HEK293 (cell line): ENCODE results near the gene NEO1.

Source experiments
- CTCF ChIA-PET: fragments of 350-600 bp; formaldehyde crosslinking; extraction: SDS; loops from one replicate; lab custom pipeline; 2021; ENCODE audit warnings: antibody characterized with exemption; lab: Yijun Ruan, JAX
- POLR2A ChIA-PET: fragments of 300-600 bp; formaldehyde crosslinking; extraction: SDS; loops from one replicate; lab custom pipeline; 2020; ENCODE audit warnings: antibody characterized with exemption, inconsistent platforms; lab: Yijun Ruan, JAX
- H3K27ac ChIP-seq: fragments of 200-500 bp; sonication (Bioruptor generic); 2 replicates; pipeline ENCODE4 v1.5.1; 2014; ENCODE audit warnings: low read depth, low read length, control low read depth, inconsistent platforms; ENCODE audit errors: extremely low read depth
- H3K36me3 ChIP-seq, 2 experiments: fragments of 200-500 bp in 1 of 2; sonication (Bioruptor generic) in 1 of 2; 1 replicate in 1 of 2; 2 replicates in 1 of 2; pipeline ENCODE4 v1.5.1; 2014 to 2017; ENCODE audit warnings: inconsistent platforms in 2 of 2, low read length in 2 of 2; ENCODE audit not compliant: control insufficient read depth in 2 of 2, insufficient read depth in 1 of 2
- H3K4me1 ChIP-seq: fragments of 200-500 bp; sonication (Bioruptor generic); 2 replicates; pipeline ENCODE4 v1.5.1; 2014; ENCODE audit warnings: mild to moderate bottlenecking, low read length, inconsistent platforms; ENCODE audit not compliant: control insufficient read depth, insufficient read depth
- H3K4me3 ChIP-seq: 2 replicates; pipeline ENCODE4 v1.5.1; 2011; ENCODE audit warnings: low read depth, mild to moderate bottlenecking, control low read depth, low read length, moderate library complexity
- H3K9me3 ChIP-seq: fragments of 200-500 bp; sonication (Bioruptor generic); 2 replicates; pipeline ENCODE4 v1.5.1; 2014; ENCODE audit warnings: low read depth, low read length, inconsistent platforms; ENCODE audit not compliant: control insufficient read depth, insufficient read depth
- BCL11A ChIP-seq: fragments of 450-650 bp; formaldehyde crosslinking; IDR thresholded peaks from 2 replicates; pipeline ENCODE4 v1.5.1; 2016; ENCODE audit warnings: low read depth, missing biosample characterization, missing genetic modification characterization
- GFI1B ChIP-seq: fragments of 450-650 bp; formaldehyde crosslinking; IDR thresholded peaks from 2 replicates; pipeline ENCODE4 v1.5.1; 2016; ENCODE audit warnings: missing biosample characterization, missing genetic modification characterization
- KLF7 ChIP-seq: fragments of 450-650 bp; formaldehyde crosslinking; IDR thresholded peaks from 2 replicates; pipeline ENCODE4 v1.5.1; 2016; ENCODE audit warnings: missing biosample characterization, missing genetic modification characterization, borderline replicate concordance
- KLF9 ChIP-seq: fragments of 450-650 bp; formaldehyde crosslinking; IDR thresholded peaks from 2 replicates; pipeline ENCODE4 v1.5.1; 2016; ENCODE audit warnings: missing biosample characterization, missing genetic modification characterization, low read depth
- MYNN ChIP-seq: fragments of 450-650 bp; formaldehyde crosslinking; IDR thresholded peaks from 2 replicates; pipeline ENCODE4 v1.5.1; 2016; ENCODE audit warnings: missing biosample characterization, missing genetic modification characterization, borderline replicate concordance
- SALL2 ChIP-seq: fragments of 450-650 bp; formaldehyde crosslinking; IDR thresholded peaks from 2 replicates; pipeline ENCODE4 v1.5.0; 2017; ENCODE audit warnings: missing biosample characterization, mild to moderate bottlenecking, missing genetic modification characterization, borderline replicate concordance
- SP7 ChIP-seq: fragments of 450-650 bp; formaldehyde crosslinking; IDR thresholded peaks from 2 replicates; pipeline ENCODE4 v1.5.1; 2016; ENCODE audit warnings: missing biosample characterization, missing genetic modification characterization
- ZNF10 ChIP-seq: fragments of 450-650 bp; formaldehyde crosslinking; IDR thresholded peaks from 2 replicates; pipeline ENCODE4 v1.5.1; 2017; ENCODE audit warnings: missing biosample characterization, missing genetic modification characterization
- ZNF157 ChIP-seq: fragments of 450-650 bp; formaldehyde crosslinking; IDR thresholded peaks from 2 replicates; pipeline ENCODE4 v1.5.1; 2016; ENCODE audit warnings: missing biosample characterization, missing genetic modification characterization
- ZNF174 ChIP-seq: fragments of 450-650 bp; formaldehyde crosslinking; IDR thresholded peaks from 2 replicates; pipeline ENCODE4 v1.5.0; 2017; ENCODE audit warnings: missing biosample characterization, mild to moderate bottlenecking, missing genetic modification characterization
- ZNF175 ChIP-seq: fragments of 450-650 bp; formaldehyde crosslinking; IDR thresholded peaks from 2 replicates; pipeline ENCODE4 v1.5.1; 2016; ENCODE audit warnings: missing biosample characterization, missing genetic modification characterization
- ZNF19 ChIP-seq: fragments of 450-650 bp; formaldehyde crosslinking; IDR thresholded peaks from 2 replicates; pipeline ENCODE4; 2016; ENCODE audit warnings: missing biosample characterization, missing genetic modification characterization, low read depth
- ZNF202 ChIP-seq: fragments of 450-650 bp; formaldehyde crosslinking; IDR thresholded peaks from 2 replicates; pipeline ENCODE4 v1.5.1; 2016; ENCODE audit warnings: missing biosample characterization, missing genetic modification characterization, borderline replicate concordance
- ZNF223 ChIP-seq: fragments of 450-650 bp; formaldehyde crosslinking; IDR thresholded peaks from 2 replicates; pipeline ENCODE4 v1.5.1; 2016; ENCODE audit warnings: missing biosample characterization, missing genetic modification characterization
- ZNF311 ChIP-seq: fragments of 450-650 bp; formaldehyde crosslinking; IDR thresholded peaks from 2 replicates; pipeline ENCODE4 v1.5.1; 2017; ENCODE audit warnings: missing biosample characterization, missing genetic modification characterization, borderline replicate concordance
- ZNF398 ChIP-seq: fragments of 450-650 bp; formaldehyde crosslinking; IDR thresholded peaks from 2 replicates; pipeline ENCODE4 v1.5.1; 2017; ENCODE audit warnings: missing biosample characterization, missing genetic modification characterization
- ZNF416 ChIP-seq: fragments of 450-650 bp; formaldehyde crosslinking; IDR thresholded peaks from 2 replicates; pipeline ENCODE4 v1.5.1; 2016; ENCODE audit warnings: missing biosample characterization, missing genetic modification characterization
- ZNF514 ChIP-seq: fragments of 450-650 bp; formaldehyde crosslinking; IDR thresholded peaks from 2 replicates; pipeline ENCODE4 v1.5.1; 2016; ENCODE audit warnings: missing biosample characterization, missing genetic modification characterization
- ZNF530 ChIP-seq: fragments of 450-650 bp; formaldehyde crosslinking; IDR thresholded peaks from 2 replicates; pipeline ENCODE4 v1.5.1; 2016; ENCODE audit warnings: low read depth, missing biosample characterization, missing genetic modification characterization
- ZNF544 ChIP-seq: fragments of 450-650 bp; formaldehyde crosslinking; IDR thresholded peaks from 2 replicates; pipeline ENCODE4 v1.5.0; 2017; ENCODE audit warnings: missing biosample characterization, missing genetic modification characterization
- ZNF580 ChIP-seq: fragments of 450-650 bp; formaldehyde crosslinking; IDR thresholded peaks from 2 replicates; pipeline ENCODE4 v1.5.1; 2016; ENCODE audit warnings: missing biosample characterization, missing genetic modification characterization
- ZNF596 ChIP-seq: fragments of 450-650 bp; IDR thresholded peaks from 2 replicates; pipeline ENCODE4 v1.5.0; 2018; ENCODE audit warnings: missing biosample characterization, mild to moderate bottlenecking, missing genetic modification characterization, moderate library complexity
- ZNF610 ChIP-seq: fragments of 450-650 bp; formaldehyde crosslinking; IDR thresholded peaks from 2 replicates; pipeline ENCODE4 v1.5.1; 2016; ENCODE audit warnings: missing biosample characterization, missing genetic modification characterization, borderline replicate concordance
- ZNF626 ChIP-seq: fragments of 450-650 bp; sonication (Bioruptor Pico); formaldehyde crosslinking; IDR thresholded peaks from 2 replicates; pipeline ENCODE4 v1.5.1; 2018; ENCODE audit warnings: missing biosample characterization, missing genetic modification characterization, inconsistent platforms
- ZNF677 ChIP-seq: fragments of 450-650 bp; IDR thresholded peaks from 2 replicates; pipeline ENCODE4 v1.5.0; 2018; ENCODE audit warnings: missing biosample characterization, mild to moderate bottlenecking, missing genetic modification characterization, moderate library complexity
- ZNF707 ChIP-seq: fragments of 450-650 bp; formaldehyde crosslinking; IDR thresholded peaks from 2 replicates; pipeline ENCODE4 v1.5.1; 2016; ENCODE audit warnings: missing biosample characterization, missing genetic modification characterization
- ZNF791 ChIP-seq: fragments of 450-650 bp; formaldehyde crosslinking; IDR thresholded peaks from 2 replicates; pipeline ENCODE4 v1.5.1; 2016; ENCODE audit warnings: missing biosample characterization, missing genetic modification characterization
- ZSCAN16 ChIP-seq: fragments of 450-650 bp; formaldehyde crosslinking; IDR thresholded peaks from 2 replicates; pipeline ENCODE4 v1.5.1; 2016; ENCODE audit warnings: missing biosample characterization, missing genetic modification characterization
- TF ChIP-seq, protein P1 (sequence below): fragments of 450-650 bp; formaldehyde crosslinking; IDR thresholded peaks from 2 replicates; pipeline ENCODE4 v1.5.1; 2016; ENCODE audit warnings: missing biosample characterization, missing genetic modification characterization
- TF ChIP-seq, protein P2 (sequence below): IDR thresholded peaks from 2 replicates; pipeline ENCODE4 v1.6.1; 2011; ENCODE audit warnings: mild to moderate bottlenecking, low read depth, low read length, borderline replicate concordance
- TF ChIP-seq, protein P3 (sequence below): fragments of 450-650 bp; formaldehyde crosslinking; IDR thresholded peaks from 2 replicates; pipeline ENCODE4 v1.5.1; 2016; ENCODE audit warnings: missing biosample characterization, missing genetic modification characterization

NEO1 gene

GRCh38 chr15:73175382-73175781 lies 123.1 kb downstream of the NEO1 start:
- no peaks in the 10 kb centered on the region for H3K9me3 ChIP-seq
- H3K4me3 ChIP-seq: no peak overlapping the region
- ChIA-PET POLR2A (no interaction called here), CTCF (interaction anchor here (0.8 to 2.3 kb wide), 3 partner anchors 17 to 66 kb away, joined by 3 to 6 read pairs (median 3); no protein-coding TSS in a partner anchor)
- peaks cover 20% of the 10 kb centered on the region in 2 experiments for H3K36me3 ChIP-seq
- H3K27ac ChIP-seq: no peak overlapping the region
- no peak for TF ChIP-seq ZNF223 (tag by site-specific recombination)
- TF ChIP-seq ZNF398 (tag by site-specific recombination): no peak
- TF ChIP-seq ZNF677: no peak
- TF ChIP-seq ZNF10 (tag by site-specific recombination): no peak
- TF ChIP-seq ZNF791 (tag by site-specific recombination): no peak
- TF ChIP-seq ZNF610 (tag by site-specific recombination): no peak
- no peak for TF ChIP-seq ZNF514 (tag by site-specific recombination)
- TF ChIP-seq BCL11A (tag by site-specific recombination): no peak
- no peak for TF ChIP-seq GFI1B (tag by site-specific recombination)
- no peak for TF ChIP-seq ZNF157
- no peak for TF ChIP-seq ZNF202 (tag by site-specific recombination)
- TF ChIP-seq KLF9 (tag by site-specific recombination): no peak
- TF ChIP-seq ZNF19: no peak
- TF ChIP-seq, protein P1, sequence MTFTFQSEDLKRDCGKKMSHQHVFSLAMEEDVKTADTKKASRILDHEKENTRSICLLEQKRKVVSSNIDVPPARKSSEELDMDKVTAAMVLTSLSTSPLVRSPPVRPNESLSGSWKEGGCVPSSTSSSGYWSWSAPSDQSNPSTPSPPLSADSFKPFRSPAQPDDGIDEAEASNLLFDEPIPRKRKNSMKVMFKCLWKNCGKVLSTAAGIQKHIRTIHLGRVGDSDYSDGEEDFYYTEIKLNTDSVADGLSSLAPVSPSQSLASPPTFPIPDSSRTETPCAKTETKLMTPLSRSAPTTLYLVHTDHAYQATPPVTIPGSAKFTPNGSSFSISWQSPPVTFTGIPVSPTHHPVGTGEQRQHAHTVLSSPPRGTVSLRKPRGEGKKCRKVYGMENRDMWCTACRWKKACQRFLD (tag by site-specific recombination): no peak
- no peak for TF ChIP-seq SP7 (tag by site-specific recombination)
- no peak for TF ChIP-seq ZSCAN16 (tag by site-specific recombination)
- no peak for TF ChIP-seq ZNF596
- TF ChIP-seq ZNF174 (tag by site-specific recombination): no peak
- no peak for TF ChIP-seq KLF7 (tag by site-specific recombination)
- H3K4me1 ChIP-seq: peaks cover 14% of the 10 kb centered on the region

- Histone ChIP-seq H3K36me3 (peaks cover 20 to 24% of the 10 kb centered on the region in 2 experiments), H3K9me3 (no peaks in the 10 kb centered on the region), H3K4me1 (peaks cover 14% of the 10 kb centered on the region), H3K27ac (no peak overlapping the region), H3K4me3 (no peak overlapping the region)
- ChIA-PET POLR2A (no interaction called here), CTCF (interaction anchor here (1.1 kb wide), 1 partner anchor 64 kb away, joined by 3 read pairs; no protein-coding TSS in a partner anchor)
- no peak for TF ChIP-seq SALL2 (tag by site-specific recombination)
- TF ChIP-seq ZNF175 (tag by site-specific recombination): no peak
- TF ChIP-seq ZNF626 (tag by site-specific recombination): no peak
- no peak for TF ChIP-seq ZNF530 (tag by site-specific recombination)
- no peak for TF ChIP-seq ZNF580 (tag by site-specific recombination)
- TF ChIP-seq, protein P2, sequence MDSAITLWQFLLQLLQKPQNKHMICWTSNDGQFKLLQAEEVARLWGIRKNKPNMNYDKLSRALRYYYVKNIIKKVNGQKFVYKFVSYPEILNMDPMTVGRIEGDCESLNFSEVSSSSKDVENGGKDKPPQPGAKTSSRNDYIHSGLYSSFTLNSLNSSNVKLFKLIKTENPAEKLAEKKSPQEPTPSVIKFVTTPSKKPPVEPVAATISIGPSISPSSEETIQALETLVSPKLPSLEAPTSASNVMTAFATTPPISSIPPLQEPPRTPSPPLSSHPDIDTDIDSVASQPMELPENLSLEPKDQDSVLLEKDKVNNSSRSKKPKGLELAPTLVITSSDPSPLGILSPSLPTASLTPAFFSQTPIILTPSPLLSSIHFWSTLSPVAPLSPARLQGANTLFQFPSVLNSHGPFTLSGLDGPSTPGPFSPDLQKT: no peak
- no peak for TF ChIP-seq ZNF311 (tag by site-specific recombination)
- TF ChIP-seq ZNF157: no peak
- TF ChIP-seq ZNF416 (tag by site-specific recombination): no peak
- TF ChIP-seq ZNF610 (tag by site-specific recombination): no peak
- no peak for TF ChIP-seq ZNF544 (tag by site-specific recombination)
- TF ChIP-seq, protein P3, sequence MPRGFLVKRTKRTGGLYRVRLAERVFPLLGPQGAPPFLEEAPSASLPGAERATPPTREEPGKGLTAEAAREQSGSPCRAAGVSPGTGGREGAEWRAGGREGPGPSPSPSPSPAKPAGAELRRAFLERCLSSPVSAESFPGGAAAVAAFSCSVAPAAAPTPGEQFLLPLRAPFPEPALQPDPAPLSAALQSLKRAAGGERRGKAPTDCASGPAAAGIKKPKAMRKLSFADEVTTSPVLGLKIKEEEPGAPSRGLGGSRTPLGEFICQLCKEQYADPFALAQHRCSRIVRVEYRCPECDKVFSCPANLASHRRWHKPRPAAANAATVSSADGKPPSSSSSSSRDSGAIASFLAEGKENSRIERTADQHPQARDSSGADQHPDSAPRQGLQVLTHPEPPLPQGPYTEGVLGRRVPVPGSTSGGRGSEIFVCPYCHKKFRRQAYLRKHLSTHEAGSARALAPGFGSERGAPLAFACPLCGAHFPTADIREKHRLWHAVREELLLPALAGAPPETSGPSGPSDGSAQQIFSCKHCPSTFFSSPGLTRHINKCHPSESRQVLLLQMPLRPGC (tag by site-specific recombination): no peak
- TF ChIP-seq MYNN (tag by site-specific recombination): no peak
- TF ChIP-seq ZNF707 (tag by site-specific recombination): no peak
These were observed 124.3 kb downstream of the NEO1 start for GRCh38 chr15:73176598-73176997.
